ENCODE data around the gene UBE3A. TPM values are rescaled to one million over a fixed set of nuclear protein-coding genes. Genes with fewer than 3 reads are reported as not detected.

The UBE3A gene
- total and polyA plus RNA-seq, 2 experiments from 2014 or later: 85.5 to 96.7 TPM

GRCh38 chr15:25481208-25481859 is 42.5 kb upstream of the UBE3A start:
- Histone ChIP-seq H3K9me2 (replicated peaks; ENCODE audit: insufficient read depth) (no peaks in the 10 kb centered on the region), H4K20me1 (ENCODE audit: insufficient read depth, poor library complexity, severe bottlenecking) (no peaks in the 10 kb centered on the region), H3K4me1 (ENCODE audit: insufficient read depth) (no peaks in the 10 kb centered on the region), H3K36me3 (replicated peaks; ENCODE audit: insufficient read depth, low read depth) (no peaks in the 10 kb centered on the region), H3K27ac (no peak overlapping the region), H3K27me3 (no peaks in the 10 kb centered on the region), H3K4me3 (no peak overlapping the region), H3K4me2 (peak overlapping the region; percentile 71), H3K79me2 (no peaks in the 10 kb centered on the region), H2AFZ (peak overlapping the region; percentile 40), H3K9me3 (ENCODE audit: low read depth) (no peaks in the 10 kb centered on the region)
- DNase-seq (ENCODE audit: low spot score): no peak
- 14% methylated on average over 14 of the region's 14 CpGs for WGBS (ENCODE audit: low lambda C conversion rate, missing lambda C conversion rate)
- no peak for TF ChIP-seq EZH2phosphoT487 (IDR thresholded peaks at IDR 0.05; ENCODE audit: low read depth, severe bottlenecking, unreplicated experiment)
- no peak for TF ChIP-seq EZH2 (IDR thresholded peaks at IDR 0.05; ENCODE audit: borderline replicate concordance)
- TF ChIP-seq CTCF (IDR thresholded peaks at IDR 0.05; ENCODE audit: poor library complexity): no peak

- Histone ChIP-seq H3K4me2 (no peak overlapping the region), H3K27me3 (no peaks in the 10 kb centered on the region), H3K36me3 (replicated peaks; ENCODE audit: insufficient read depth, low read depth) (no peaks in the 10 kb centered on the region), H3K4me3 (no peak overlapping the region), H2AFZ (no peak overlapping the region), H3K4me1 (ENCODE audit: insufficient read depth) (no peaks in the 10 kb centered on the region), H3K27ac (no peak overlapping the region), H3K79me2 (no peaks in the 10 kb centered on the region), H4K20me1 (ENCODE audit: insufficient read depth, poor library complexity, severe bottlenecking) (no peaks in the 10 kb centered on the region), H3K9me2 (replicated peaks; ENCODE audit: insufficient read depth) (no peaks in the 10 kb centered on the region), H3K9me3 (ENCODE audit: low read depth) (no peaks in the 10 kb centered on the region)
- no peak for TF ChIP-seq EZH2 (IDR thresholded peaks at IDR 0.05; ENCODE audit: borderline replicate concordance)
- TF ChIP-seq CTCF (IDR thresholded peaks at IDR 0.05; ENCODE audit: poor library complexity): no peak
- no peak for TF ChIP-seq EZH2phosphoT487 (IDR thresholded peaks at IDR 0.05; ENCODE audit: low read depth, severe bottlenecking, unreplicated experiment)
- no peak for DNase-seq (ENCODE audit: low spot score)
- WGBS (ENCODE audit: low lambda C conversion rate, missing lambda C conversion rate): 84% methylated on average over 3 of the region's 3 CpGs
Measured at GRCh38 chr15:25478313-25478712, 39.5 kb upstream of the UBE3A start.

- TF ChIP-seq CTCF (IDR thresholded peaks at IDR 0.05; ENCODE audit: poor library complexity): no peak
- no peak for TF ChIP-seq EZH2 (IDR thresholded peaks at IDR 0.05; ENCODE audit: borderline replicate concordance)
- TF ChIP-seq EZH2phosphoT487 (IDR thresholded peaks at IDR 0.05; ENCODE audit: low read depth, severe bottlenecking, unreplicated experiment): no peak
- no peak overlapping the region for H3K4me2 ChIP-seq
- no peaks in the 10 kb centered on the region for H3K9me2 ChIP-seq (replicated peaks; ENCODE audit: insufficient read depth)
- no peaks in the 10 kb centered on the region for H3K27me3 ChIP-seq
- H3K27ac ChIP-seq: no peak overlapping the region
- no peaks in the 10 kb centered on the region for H4K20me1 ChIP-seq (ENCODE audit: insufficient read depth, poor library complexity, severe bottlenecking)
- no peak overlapping the region for H3K4me3 ChIP-seq
- no peak for DNase-seq (ENCODE audit: low spot score)
- H3K9me3 ChIP-seq (ENCODE audit: low read depth): no peaks in the 10 kb centered on the region
- no peaks in the 10 kb centered on the region for H3K4me1 ChIP-seq (ENCODE audit: insufficient read depth)
- 79% methylated on average over 5 of the region's 5 CpGs for WGBS (ENCODE audit: low lambda C conversion rate, missing lambda C conversion rate)
- no peaks in the 10 kb centered on the region for H3K36me3 ChIP-seq (replicated peaks; ENCODE audit: insufficient read depth, low read depth)
- H2AFZ ChIP-seq: no peak overlapping the region
- H3K79me2 ChIP-seq: no peaks in the 10 kb centered on the region
Measured at GRCh38 chr15:25477816-25478215, 39.0 kb upstream of the UBE3A start.
